Measurements from ENCODE around the gene ZFP62.

DNA sequence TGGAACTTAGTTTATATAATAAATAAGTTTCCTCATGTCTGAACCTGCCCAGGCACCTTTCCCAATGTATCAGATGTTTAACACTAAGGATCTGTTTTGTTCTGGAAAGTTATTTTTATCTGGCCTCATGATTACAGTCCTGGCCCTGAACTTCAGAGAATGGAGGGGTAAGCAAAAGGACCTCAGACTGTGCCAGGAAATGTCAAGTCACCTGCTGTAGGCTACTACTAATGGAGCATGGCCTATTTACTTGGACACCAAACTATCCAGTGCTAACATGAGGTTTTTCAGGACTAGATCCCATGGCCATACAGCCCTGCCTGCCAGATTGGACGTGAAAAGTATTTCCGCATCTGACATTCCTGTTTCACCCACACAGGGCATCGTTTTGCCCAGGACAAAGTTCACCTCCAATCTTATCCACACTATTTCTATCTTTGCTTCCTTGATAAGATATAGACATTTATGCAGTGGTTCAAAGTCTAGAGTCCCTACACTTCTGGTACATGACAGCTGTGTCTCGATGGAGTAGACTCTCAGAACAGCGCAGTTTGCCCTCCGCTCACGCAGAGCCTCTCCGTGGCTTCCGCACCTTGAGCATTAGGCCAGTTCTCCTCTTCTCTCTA lies 37.7 kb upstream of the ZFP62 start, which contains the start of gene BTNL8:
- no peak for TF ChIP-seq ZNF274 (IDR thresholded peaks at IDR 0.05; ENCODE audit: low read depth, low read length)
- TF ChIP-seq, protein P1, sequence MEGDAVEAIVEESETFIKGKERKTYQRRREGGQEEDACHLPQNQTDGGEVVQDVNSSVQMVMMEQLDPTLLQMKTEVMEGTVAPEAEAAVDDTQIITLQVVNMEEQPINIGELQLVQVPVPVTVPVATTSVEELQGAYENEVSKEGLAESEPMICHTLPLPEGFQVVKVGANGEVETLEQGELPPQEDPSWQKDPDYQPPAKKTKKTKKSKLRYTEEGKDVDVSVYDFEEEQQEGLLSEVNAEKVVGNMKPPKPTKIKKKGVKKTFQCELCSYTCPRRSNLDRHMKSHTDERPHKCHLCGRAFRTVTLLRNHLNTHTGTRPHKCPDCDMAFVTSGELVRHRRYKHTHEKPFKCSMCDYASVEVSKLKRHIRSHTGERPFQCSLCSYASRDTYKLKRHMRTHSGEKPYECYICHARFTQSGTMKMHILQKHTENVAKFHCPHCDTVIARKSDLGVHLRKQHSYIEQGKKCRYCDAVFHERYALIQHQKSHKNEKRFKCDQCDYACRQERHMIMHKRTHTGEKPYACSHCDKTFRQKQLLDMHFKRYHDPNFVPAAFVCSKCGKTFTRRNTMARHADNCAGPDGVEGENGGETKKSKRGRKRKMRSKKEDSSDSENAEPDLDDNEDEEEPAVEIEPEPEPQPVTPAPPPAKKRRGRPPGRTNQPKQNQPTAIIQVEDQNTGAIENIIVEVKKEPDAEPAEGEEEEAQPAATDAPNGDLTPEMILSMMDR (IDR thresholded peaks at IDR 0.05 in 2 of 3, conservative IDR thresholded peaks at IDR 0.05 in 1 of 3; ENCODE audit: borderline replicate concordance in 1 of 3, insufficient read depth in 1 of 3, low read depth in 2 of 3, low read length in 2 of 3) = no peak
- no peak for TF ChIP-seq EZH2 (IDR thresholded peaks at IDR 0.05)
- TF ChIP-seq POLR2AphosphoS5 (IDR thresholded peaks at IDR 0.05; ENCODE audit: low read depth, low read length) = no peak
- no peak for TF ChIP-seq RAD21 (IDR thresholded peaks at IDR 0.05; ENCODE audit: low read depth)
- TF ChIP-seq ZFX (IDR thresholded peaks at IDR 0.05) = no peak
- TF ChIP-seq POLR2A (IDR thresholded peaks at IDR 0.05; ENCODE audit: borderline replicate concordance, extremely low read depth, insufficient read depth, insufficient read length) = no peak
- no peak for TF ChIP-seq CEBPB (IDR thresholded peaks at IDR 0.05; ENCODE audit: low read depth)
- TF ChIP-seq, protein P2, sequence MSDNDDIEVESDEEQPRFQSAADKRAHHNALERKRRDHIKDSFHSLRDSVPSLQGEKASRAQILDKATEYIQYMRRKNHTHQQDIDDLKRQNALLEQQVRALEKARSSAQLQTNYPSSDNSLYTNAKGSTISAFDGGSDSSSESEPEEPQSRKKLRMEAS (IDR thresholded peaks at IDR 0.05) = no peak
- TF ChIP-seq, protein P3, sequence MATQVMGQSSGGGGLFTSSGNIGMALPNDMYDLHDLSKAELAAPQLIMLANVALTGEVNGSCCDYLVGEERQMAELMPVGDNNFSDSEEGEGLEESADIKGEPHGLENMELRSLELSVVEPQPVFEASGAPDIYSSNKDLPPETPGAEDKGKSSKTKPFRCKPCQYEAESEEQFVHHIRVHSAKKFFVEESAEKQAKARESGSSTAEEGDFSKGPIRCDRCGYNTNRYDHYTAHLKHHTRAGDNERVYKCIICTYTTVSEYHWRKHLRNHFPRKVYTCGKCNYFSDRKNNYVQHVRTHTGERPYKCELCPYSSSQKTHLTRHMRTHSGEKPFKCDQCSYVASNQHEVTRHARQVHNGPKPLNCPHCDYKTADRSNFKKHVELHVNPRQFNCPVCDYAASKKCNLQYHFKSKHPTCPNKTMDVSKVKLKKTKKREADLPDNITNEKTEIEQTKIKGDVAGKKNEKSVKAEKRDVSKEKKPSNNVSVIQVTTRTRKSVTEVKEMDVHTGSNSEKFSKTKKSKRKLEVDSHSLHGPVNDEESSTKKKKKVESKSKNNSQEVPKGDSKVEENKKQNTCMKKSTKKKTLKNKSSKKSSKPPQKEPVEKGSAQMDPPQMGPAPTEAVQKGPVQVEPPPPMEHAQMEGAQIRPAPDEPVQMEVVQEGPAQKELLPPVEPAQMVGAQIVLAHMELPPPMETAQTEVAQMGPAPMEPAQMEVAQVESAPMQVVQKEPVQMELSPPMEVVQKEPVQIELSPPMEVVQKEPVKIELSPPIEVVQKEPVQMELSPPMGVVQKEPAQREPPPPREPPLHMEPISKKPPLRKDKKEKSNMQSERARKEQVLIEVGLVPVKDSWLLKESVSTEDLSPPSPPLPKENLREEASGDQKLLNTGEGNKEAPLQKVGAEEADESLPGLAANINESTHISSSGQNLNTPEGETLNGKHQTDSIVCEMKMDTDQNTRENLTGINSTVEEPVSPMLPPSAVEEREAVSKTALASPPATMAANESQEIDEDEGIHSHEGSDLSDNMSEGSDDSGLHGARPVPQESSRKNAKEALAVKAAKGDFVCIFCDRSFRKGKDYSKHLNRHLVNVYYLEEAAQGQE (IDR thresholded peaks at IDR 0.05; ENCODE audit: low read depth) = no peak
- no peak for TF ChIP-seq YY1 (IDR thresholded peaks at IDR 0.05; ENCODE audit: extremely low read depth, insufficient replicate concordance, low read depth, low read length)
- TF ChIP-seq SP1 (IDR thresholded peaks at IDR 0.05; ENCODE audit: low read depth) = no peak
- no peak for TF ChIP-seq ELF1 (IDR thresholded peaks at IDR 0.05; ENCODE audit: borderline replicate concordance, low read depth)
- no peak for TF ChIP-seq EGR1 (IDR thresholded peaks at IDR 0.05; ENCODE audit: low read depth)
